CD14-positive monocyte (primary cell): ENCODE measurements around the gene COL4A1. TPM values are rescaled to one million over a fixed set of nuclear protein-coding genes. Genes with fewer than 3 reads are reported as not detected.

ENCODE experiments used
- DNase-seq, 3 donors: peaks; one replicate each; pipeline ENCODE4 v3.0.0-alpha.2; 2011 to 2022
- H2AFZ ChIP-seq: 2 replicates; pipeline ENCODE4 v1.6.0; 2012; ENCODE audit warnings: mild to moderate bottlenecking, low read depth, low read length, inconsistent platforms; ENCODE audit not compliant: insufficient read depth, poor library complexity, severe bottlenecking
- H3K27ac ChIP-seq, 2 donors: 1 replicate in 1 of 2; 2 replicates in 1 of 2; pipeline ENCODE4 v1.5.1; 2012 to 2013; ENCODE audit warnings: low read length in 2 of 2, control low read depth in 1 of 2, inconsistent platforms in 1 of 2, low read depth in 1 of 2, mild to moderate bottlenecking in 1 of 2
- H3K27me3 ChIP-seq, 2 donors: one replicate each; pipeline versions ENCODE4 v1.6.0 to v1.6.1; 2011 to 2013; ENCODE audit warnings: low read length in 2 of 2; ENCODE audit not compliant: control insufficient read depth in 2 of 2, insufficient read depth in 2 of 2
- H3K36me3 ChIP-seq, 2 donors: replicated peaks in 1 of 2; 1 replicate in 1 of 2; 2 replicates in 1 of 2; pipeline versions ENCODE4 v1.5.1 to v1.6.1; 2012 to 2013; ENCODE audit warnings: low read length in 2 of 2, control low read depth in 1 of 2, inconsistent platforms in 1 of 2, mild to moderate bottlenecking in 1 of 2; ENCODE audit not compliant: insufficient read depth in 2 of 2, control insufficient read depth in 1 of 2
- H3K4me1 ChIP-seq, 2 donors: 1 replicate in 1 of 2; 2 replicates in 1 of 2; pipeline versions ENCODE4 v1.5.1 to v1.6.1; 2012 to 2013; ENCODE audit warnings: low read length in 2 of 2, control low read depth in 1 of 2, inconsistent platforms in 1 of 2, mild to moderate bottlenecking in 1 of 2, moderate library complexity in 1 of 2; ENCODE audit not compliant: insufficient read depth in 2 of 2, control insufficient read depth in 1 of 2
- H3K4me2 ChIP-seq: replicated peaks from 2 replicates; pipeline ENCODE3; 2012; ENCODE audit warnings: low read length, moderate library complexity, mild to moderate bottlenecking; ENCODE audit not compliant: poor library complexity, severe bottlenecking; ENCODE audit errors: extremely low read depth
- H3K4me3 ChIP-seq, 3 experiments: fragments of 200-600 bp in 1 of 3; sonication (generic) in 1 of 3; replicated peaks in 1 of 3; 1 replicate in 2 of 3; 2 replicates in 1 of 3; pipeline ENCODE4 v1.5.1; 2011 to 2013; ENCODE audit warnings: low read length in 3 of 3, mild to moderate bottlenecking in 3 of 3, control low read depth in 2 of 3, low read depth in 2 of 3, inconsistent platforms in 1 of 3, moderate library complexity in 1 of 3
- H3K79me2 ChIP-seq: 2 replicates; pipeline ENCODE4 v1.6.0; 2012; ENCODE audit warnings: mild to moderate bottlenecking, control low read depth, inconsistent platforms, low read length, moderate library complexity; ENCODE audit not compliant: insufficient read depth
- H3K9ac ChIP-seq: 2 replicates; pipeline ENCODE4 v1.6.0; 2017; ENCODE audit warnings: low read length, mild to moderate bottlenecking; ENCODE audit not compliant: insufficient read depth, poor library complexity, severe bottlenecking
- H3K9me3 ChIP-seq, 2 donors: replicated peaks in 1 of 2; 1 replicate in 1 of 2; 2 replicates in 1 of 2; pipeline versions ENCODE4 v1.5.1 to v1.6.1; 2012 to 2013; ENCODE audit warnings: low read length in 2 of 2, control low read depth in 1 of 2; ENCODE audit not compliant: control insufficient read depth in 1 of 2, insufficient read depth in 1 of 2
- H4K20me1 ChIP-seq: 2 replicates; pipeline ENCODE4 v1.6.0; 2012; ENCODE audit warnings: mild to moderate bottlenecking, low read length, control low read depth, moderate library complexity; ENCODE audit not compliant: insufficient read depth
- H3K27ac Mint-ChIP-seq, 7 donors: one replicate each; pipeline ENCODE4 v1.8.0; 2020; ENCODE audit warnings: mild to moderate bottlenecking in 7 of 7, mixed read lengths in 7 of 7, moderate library complexity in 6 of 7, inconsistent platforms in 2 of 7
- H3K27me3 Mint-ChIP-seq, 3 donors: one replicate each; pipeline ENCODE4 v1.8.0; 2021 to 2022; ENCODE audit warnings: low read depth in 3 of 3, mild to moderate bottlenecking in 3 of 3, mixed read lengths in 3 of 3, moderate library complexity in 3 of 3, inconsistent platforms in 1 of 3
- H3K36me3 Mint-ChIP-seq, 2 donors: one replicate each; pipeline ENCODE4 v1.8.0; 2020; ENCODE audit warnings: mixed read lengths in 2 of 2, inconsistent platforms in 1 of 2, mild to moderate bottlenecking in 1 of 2
- H3K4me1 Mint-ChIP-seq: one replicate; pipeline ENCODE4 v1.8.0; 2020; ENCODE audit warnings: mild to moderate bottlenecking, mixed read lengths
- H3K4me3 Mint-ChIP-seq, 2 donors: one replicate each; pipeline ENCODE4 v1.8.0; 2020; ENCODE audit warnings: mild to moderate bottlenecking in 2 of 2, mixed read lengths in 2 of 2, moderate library complexity in 1 of 2
- H3K9me3 Mint-ChIP-seq, 7 donors: one replicate each; pipeline ENCODE4 v1.8.0; 2020 to 2022; ENCODE audit warnings: mixed read lengths in 7 of 7, mild to moderate bottlenecking in 6 of 7, moderate library complexity in 6 of 7, inconsistent platforms in 2 of 7
- WGBS: methylation state at CpG from one replicate; pipeline ENCODE4 v1.1.5; 2013; ENCODE audit warnings: missing lambda C conversion rate; ENCODE audit not compliant: insufficient coverage; 5-methylcytosine and 5-hydroxymethylcytosine counted together
- intact Hi-C, 2 donors: fragments of 100-400 bp; cut with micrococcal nuclease; formaldehyde crosslinking; loops; one replicate each; pipeline versions ENCODE4 v1.15.0 to v1.15.1; 2023
- polyA plus RNA-seq, 3 donors: library from polyadenylated mRNA; depleted of rRNA in 1 of 3; unstranded in 2 of 3; stranded (reverse) in 1 of 3; fragments of 300-500 nt in 2 of 3; fragments of >200 nt in 1 of 3; fragmentation: Illumina TruSeq in 2 of 3; gene quantifications; 1 replicate in 2 of 3; 2 replicates in 1 of 3; pipeline ENCODE4 v1.2.3, GENCODE V29; 2012 to 2021
- TF ChIP-seq, protein P1 (sequence below): fragments of 200-600 bp; IDR thresholded peaks from one replicate; pipeline ENCODE4 v1.8.0; 2022; ENCODE audit warnings: antibody characterized with exemption, mild to moderate bottlenecking

The COL4A1 gene
- polyA plus RNA-seq, 3 donors, result 0.16 to 0.25 TPM; not detected in 1

GRCh38 chr13:110151462-110151861 lies 155.5 kb downstream of the COL4A1 start:
- Histone ChIP-seq H4K20me1 (no peaks in the 10 kb centered on the region), H3K9ac (no peak overlapping the region), H3K36me3 (no peaks in the 10 kb centered on the region), H3K4me1 (no peaks in the 10 kb centered on the region), H3K27ac (no peak overlapping the region), H3K9me3 (peaks cover 3 to 5% of the 10 kb centered on the region in 2 donors), H3K79me2 (no peaks in the 10 kb centered on the region), H3K27me3 (no peaks in the 10 kb centered on the region), H3K4me3 (no peak overlapping the region), H3K4me2 (no peak overlapping the region), H2AFZ (no peak overlapping the region)
- Mint-ChIP-seq H3K9me3 (peaks cover 5 to 17% (median 8%) of the 10 kb centered on the region in 7 donors), H3K27me3 (peaks cover 0 to 3% (median 1%) of the 10 kb centered on the region in 3 donors), H3K36me3 (peaks cover 0 to 2% of the 10 kb centered on the region in 2 donors), H3K27ac (no peak overlapping the region), H3K4me3 (no peak overlapping the region), H3K4me1 (peaks cover 4% of the 10 kb centered on the region)
- TF ChIP-seq, protein P1, sequence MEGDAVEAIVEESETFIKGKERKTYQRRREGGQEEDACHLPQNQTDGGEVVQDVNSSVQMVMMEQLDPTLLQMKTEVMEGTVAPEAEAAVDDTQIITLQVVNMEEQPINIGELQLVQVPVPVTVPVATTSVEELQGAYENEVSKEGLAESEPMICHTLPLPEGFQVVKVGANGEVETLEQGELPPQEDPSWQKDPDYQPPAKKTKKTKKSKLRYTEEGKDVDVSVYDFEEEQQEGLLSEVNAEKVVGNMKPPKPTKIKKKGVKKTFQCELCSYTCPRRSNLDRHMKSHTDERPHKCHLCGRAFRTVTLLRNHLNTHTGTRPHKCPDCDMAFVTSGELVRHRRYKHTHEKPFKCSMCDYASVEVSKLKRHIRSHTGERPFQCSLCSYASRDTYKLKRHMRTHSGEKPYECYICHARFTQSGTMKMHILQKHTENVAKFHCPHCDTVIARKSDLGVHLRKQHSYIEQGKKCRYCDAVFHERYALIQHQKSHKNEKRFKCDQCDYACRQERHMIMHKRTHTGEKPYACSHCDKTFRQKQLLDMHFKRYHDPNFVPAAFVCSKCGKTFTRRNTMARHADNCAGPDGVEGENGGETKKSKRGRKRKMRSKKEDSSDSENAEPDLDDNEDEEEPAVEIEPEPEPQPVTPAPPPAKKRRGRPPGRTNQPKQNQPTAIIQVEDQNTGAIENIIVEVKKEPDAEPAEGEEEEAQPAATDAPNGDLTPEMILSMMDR, result no peak
- no peak for DNase-seq
- intact Hi-C loops, result no loop called here
- WGBS, result 91% methylated on average over 5 of the region's 12 CpGs

DNA sequence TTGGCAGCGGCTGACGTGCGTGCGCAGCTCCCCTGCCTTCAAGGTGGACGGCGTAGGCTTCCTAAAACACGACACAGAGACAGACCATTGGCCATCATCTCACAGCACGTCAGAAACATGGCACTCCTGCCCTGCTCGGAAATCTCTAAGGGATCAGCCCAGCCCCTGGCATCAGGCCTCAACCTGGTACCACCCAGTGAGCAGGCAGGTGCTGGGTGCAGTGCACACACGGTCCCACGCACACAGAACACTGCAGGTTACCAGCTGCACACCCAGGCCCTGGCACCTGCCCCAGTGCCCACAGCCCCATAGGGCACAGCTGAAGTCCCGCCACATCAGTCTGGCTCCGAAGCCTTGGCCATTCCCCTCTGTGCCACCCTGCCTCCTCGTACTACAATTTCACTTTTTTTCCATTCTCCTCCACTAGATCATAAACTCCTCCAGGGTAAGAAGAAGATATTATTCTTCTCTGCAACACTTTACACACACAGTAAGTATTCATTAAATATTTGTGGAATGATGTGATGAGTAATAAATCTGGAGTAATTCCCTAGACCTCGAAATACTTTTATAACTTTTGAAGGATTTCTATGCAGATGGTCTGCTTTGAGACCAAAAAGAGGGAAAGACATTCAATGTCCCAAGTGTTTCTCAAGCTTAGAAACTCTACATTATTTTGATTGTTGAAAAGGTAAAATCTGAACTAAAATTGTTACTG lies 156.4 kb downstream of the COL4A1 start:
- intact Hi-C loops, result no loop called here

More for the DNA sequence above, 156.4 kb downstream of the COL4A1 start:
- Histone ChIP-seq H2AFZ (no peak overlapping the region), H3K9me3 (peaks cover 3 to 5% of the 10 kb centered on the region in 2 donors), H4K20me1 (no peaks in the 10 kb centered on the region), H3K27ac (no peak overlapping the region), H3K36me3 (no peaks in the 10 kb centered on the region), H3K4me1 (no peaks in the 10 kb centered on the region), H3K9ac (no peak overlapping the region), H3K27me3 (no peaks in the 10 kb centered on the region), H3K4me2 (no peak overlapping the region), H3K4me3 (no peak overlapping the region), H3K79me2 (no peaks in the 10 kb centered on the region)
- H3K36me3 Mint-ChIP-seq, result peaks cover 0 to 2% of the 10 kb centered on the region in 2 donors
- peaks cover 4% of the 10 kb centered on the region for H3K4me1 Mint-ChIP-seq
- H3K27me3 Mint-ChIP-seq, result peaks cover 0 to 3% (median 1%) of the 10 kb centered on the region in 3 donors
- WGBS, result 85% methylated on average over 12 of the region's 15 CpGs
- DNase-seq, result no peak
- no peak overlapping the region for H3K27ac Mint-ChIP-seq
- peaks cover 5 to 17% (median 8%) of the 10 kb centered on the region in 7 donors for H3K9me3 Mint-ChIP-seq
- no peak overlapping the region for H3K4me3 Mint-ChIP-seq
- TF ChIP-seq, protein P1, result no peak
